Measurements from ENCODE around the gene SESN1. TPM values are rescaled to one million over a fixed set of nuclear protein-coding genes. Genes with fewer than 3 reads are reported as not detected.
A peak's percentile ranks its signal among the peaks of the same experiment; 100 is the strongest.

SESN1 gene
- total RNA-seq, 1 donor from 2014 or later: 40.8 TPM

- Histone ChIP-seq H3K4me1 (peaks cover 13% of the 10 kb centered on the region), H3K27me3 (no peaks in the 10 kb centered on the region), H2AFZ (replicated peaks) (no peak overlapping the region), H3K36me3 (no peaks in the 10 kb centered on the region), H3K9me3 (ENCODE audit: low read depth) (no peaks in the 10 kb centered on the region), H4K20me1 (ENCODE audit: low read depth) (no peaks in the 10 kb centered on the region), H3K27ac (no peak overlapping the region), H3K9ac (no peak overlapping the region), H3K4me2 (no peak overlapping the region), H3K4me3 (no peak overlapping the region), H3K79me2 (ENCODE audit: low read depth) (no peaks in the 10 kb centered on the region), H3F3A (ENCODE audit: low read depth) (no peaks in the 10 kb centered on the region)
- Mint-ChIP-seq H3K27me3 (ENCODE audit: insufficient read depth, low read depth) (no peaks in the 10 kb centered on the region), H3K9me3 (no peaks in the 10 kb centered on the region), H3K4me3 (no peak overlapping the region), H3K4me1 (peaks cover 22% of the 10 kb centered on the region), H3K27ac (no peak overlapping the region), H3K36me3 (no peaks in the 10 kb centered on the region)
- TF ChIP-seq EZH2 (IDR thresholded peaks at IDR 0.05) (no peak), EZH2phosphoT487 (IDR thresholded peaks at IDR 0.05) (no peak), CTCF (IDR thresholded peaks at IDR 0.05) (no peak)
- DNase-seq (ENCODE audit: low spot score): no peak
Observed at GRCh38 chr6:109056661-109057060, 38.0 kb downstream of the SESN1 start.

- TF ChIP-seq EZH2phosphoT487 (IDR thresholded peaks at IDR 0.05): no peak
- TF ChIP-seq EZH2 (IDR thresholded peaks at IDR 0.05): no peak
- no peak for TF ChIP-seq CTCF (IDR thresholded peaks at IDR 0.05)
- H3K4me1 Mint-ChIP-seq: peaks cover 22% of the 10 kb centered on the region
- DNase-seq (ENCODE audit: low spot score): no peak
- no peak overlapping the region for H3K27ac ChIP-seq
- peaks cover 17% of the 10 kb centered on the region for H3K4me1 ChIP-seq
- no peaks in the 10 kb centered on the region for H3K9me3 ChIP-seq (ENCODE audit: low read depth)
- H3K27me3 Mint-ChIP-seq (ENCODE audit: insufficient read depth, low read depth): no peaks in the 10 kb centered on the region
- H3K4me3 Mint-ChIP-seq: no peak overlapping the region
- no peak overlapping the region for H3K9ac ChIP-seq
- H3K4me2 ChIP-seq: no peak overlapping the region
- H2AFZ ChIP-seq (replicated peaks): no peak overlapping the region
- H3K36me3 ChIP-seq: no peaks in the 10 kb centered on the region
- H3K36me3 Mint-ChIP-seq: no peaks in the 10 kb centered on the region
- no peaks in the 10 kb centered on the region for H3F3A ChIP-seq (ENCODE audit: low read depth)
- no peaks in the 10 kb centered on the region for H3K27me3 ChIP-seq
- no peaks in the 10 kb centered on the region for H4K20me1 ChIP-seq (ENCODE audit: low read depth)
- H3K79me2 ChIP-seq (ENCODE audit: low read depth): no peaks in the 10 kb centered on the region
- no peak overlapping the region for H3K4me3 ChIP-seq
- H3K27ac Mint-ChIP-seq: no peak overlapping the region
- no peaks in the 10 kb centered on the region for H3K9me3 Mint-ChIP-seq
Observed at GRCh38 chr6:109055771-109056235, 38.8 kb downstream of the SESN1 start.

- H3K4me2 ChIP-seq: no peak overlapping the region
- no peaks in the 10 kb centered on the region for H3K36me3 ChIP-seq
- DNase-seq (ENCODE audit: low spot score): no peak
- no peaks in the 10 kb centered on the region for H4K20me1 ChIP-seq (ENCODE audit: low read depth)
- H3K79me2 ChIP-seq (ENCODE audit: low read depth): no peaks in the 10 kb centered on the region
- no peak overlapping the region for H2AFZ ChIP-seq (replicated peaks)
- no peak overlapping the region for H3K4me3 ChIP-seq
- no peaks in the 10 kb centered on the region for H3K36me3 Mint-ChIP-seq
- peaks cover 20% of the 10 kb centered on the region for H3K4me1 Mint-ChIP-seq
- no peaks in the 10 kb centered on the region for H3K9me3 ChIP-seq (ENCODE audit: low read depth)
- TF ChIP-seq EZH2 (IDR thresholded peaks at IDR 0.05): no peak
- TF ChIP-seq EZH2phosphoT487 (IDR thresholded peaks at IDR 0.05): no peak
- TF ChIP-seq CTCF (IDR thresholded peaks at IDR 0.05): no peak
- H3K4me1 ChIP-seq: peaks cover 25% of the 10 kb centered on the region
- no peak overlapping the region for H3K27ac ChIP-seq
- H3K9ac ChIP-seq: no peak overlapping the region
- peaks cover under 1% of the 10 kb centered on the region for H3F3A ChIP-seq (ENCODE audit: low read depth)
- no peak overlapping the region for H3K4me3 Mint-ChIP-seq
- peaks cover 2% of the 10 kb centered on the region for H3K9me3 Mint-ChIP-seq
- H3K27me3 ChIP-seq: no peaks in the 10 kb centered on the region
- peak overlapping the region; percentile 18 for H3K27ac Mint-ChIP-seq
- H3K27me3 Mint-ChIP-seq (ENCODE audit: insufficient read depth, low read depth): no peaks in the 10 kb centered on the region
Observed at GRCh38 chr6:109053336-109053735, 41.3 kb downstream of the SESN1 start.

Data from neural progenitor cell (in vitro differentiated cells).